HG03280 (cell line): ENCODE results near the gene CNTNAP2.

Experiments used
- ATAC-seq: cut with Tn5 transposase; IDR thresholded peaks from one replicate; pipeline ENCODE4 v1.9.1; 2021; ENCODE audit warnings: mild to moderate bottlenecking, moderate library complexity; ENCODE audit not compliant: unreplicated experiment

CNTNAP2 gene

GRCh38 chr7:146116521-146117222, at the start of gene CNTNAP2:
Gene CNTNAP2, plus strand, starts transcription at chr7:146116801. Its CDS starts 76 bp downstream, at chr7:146116877.
- ATAC-seq, result no peak

DNA sequence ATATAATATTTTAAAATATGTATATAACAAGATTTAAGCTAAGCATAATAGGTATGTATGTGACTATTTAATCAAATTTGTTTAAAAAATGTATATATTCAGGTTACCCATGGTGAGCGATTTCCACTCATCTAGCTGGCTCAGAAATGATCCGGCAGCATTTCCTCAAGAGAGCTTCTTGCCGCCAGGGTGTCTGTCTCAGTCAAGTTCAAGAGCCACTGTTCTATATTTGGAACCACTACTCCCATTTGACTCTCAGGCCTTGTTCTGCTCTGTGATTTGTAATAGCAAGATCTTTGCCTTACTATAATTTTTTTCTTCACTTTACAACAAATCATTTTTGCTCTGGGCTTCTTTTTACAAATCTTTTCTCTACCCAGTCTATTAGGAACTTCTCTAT, 48.7 kb upstream of the CNTNAP2 start:
- ATAC-seq, result no peak

GRCh38 chr7:146074195-146074765, 42.3 kb upstream of the CNTNAP2 start:
- ATAC-seq, result no peak

- ATAC-seq, result no peak
Measured at GRCh38 chr7:146076344-146076743, 40.3 kb upstream of the CNTNAP2 start.

DNA sequence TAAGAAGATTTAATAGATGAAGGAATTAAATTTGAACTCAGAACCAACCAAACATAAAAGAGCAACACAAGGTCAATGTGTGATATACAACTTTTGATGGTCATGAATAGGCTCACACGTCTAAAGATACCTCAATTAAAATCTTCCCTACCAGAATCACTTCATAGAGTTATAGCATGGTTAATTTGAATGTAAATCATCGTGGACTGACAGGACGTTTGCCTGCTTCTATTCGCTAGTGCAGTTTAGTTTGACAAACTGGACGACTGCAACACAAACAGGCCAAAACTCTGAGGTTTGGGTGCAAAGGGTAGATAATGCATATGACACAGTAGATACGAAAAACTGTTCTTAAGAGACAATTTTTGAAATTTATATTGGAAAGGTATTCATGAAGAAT, 32.5 kb upstream of the CNTNAP2 start:
- no peak for ATAC-seq

GRCh38 chr7:146090023-146090645, 26.5 kb upstream of the CNTNAP2 start:
- no peak for ATAC-seq

DNA sequence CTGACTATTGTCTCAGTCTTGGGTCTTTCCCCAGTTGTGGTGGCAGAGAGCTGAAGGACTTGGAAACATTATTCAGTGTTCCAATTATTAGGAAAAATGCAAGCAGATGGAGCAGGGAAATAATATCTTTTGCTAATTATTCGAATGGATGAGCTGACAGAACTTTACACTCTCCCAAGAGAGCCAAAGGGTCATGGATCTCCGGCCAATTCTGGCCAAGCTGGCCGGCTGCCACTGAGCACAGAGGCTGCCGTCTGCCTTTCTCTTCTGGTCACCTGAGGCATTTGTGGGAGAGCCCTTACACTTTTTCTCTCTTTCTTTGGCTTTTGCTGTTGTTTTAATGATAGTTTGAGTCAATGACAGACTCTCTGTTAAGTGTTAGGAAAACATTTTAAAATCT, 22.2 kb upstream of the CNTNAP2 start:
- no peak for ATAC-seq

- no peak for ATAC-seq
Measured at GRCh38 chr7:146096994-146097393, 19.6 kb upstream of the CNTNAP2 start.

DNA sequence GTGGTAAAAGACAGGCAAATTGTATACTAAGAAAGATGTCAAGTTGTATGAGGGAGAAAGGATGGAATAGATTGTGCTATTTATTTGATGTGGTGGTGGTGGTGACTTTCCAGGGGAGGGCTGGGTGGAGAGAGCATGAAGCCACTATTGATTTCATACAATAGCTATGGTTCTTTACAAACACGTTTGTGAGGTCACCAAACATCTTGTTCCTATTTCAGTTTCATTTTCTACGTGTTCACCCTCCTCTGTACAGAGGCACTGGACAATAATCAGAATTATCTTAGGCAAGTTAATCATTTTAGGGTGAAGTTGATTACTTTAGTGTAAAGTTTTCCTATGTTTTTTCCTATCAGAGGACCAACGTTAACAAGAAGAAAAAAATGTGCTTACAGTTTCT, 10.3 kb upstream of the CNTNAP2 start:
- no peak for ATAC-seq

DNA sequence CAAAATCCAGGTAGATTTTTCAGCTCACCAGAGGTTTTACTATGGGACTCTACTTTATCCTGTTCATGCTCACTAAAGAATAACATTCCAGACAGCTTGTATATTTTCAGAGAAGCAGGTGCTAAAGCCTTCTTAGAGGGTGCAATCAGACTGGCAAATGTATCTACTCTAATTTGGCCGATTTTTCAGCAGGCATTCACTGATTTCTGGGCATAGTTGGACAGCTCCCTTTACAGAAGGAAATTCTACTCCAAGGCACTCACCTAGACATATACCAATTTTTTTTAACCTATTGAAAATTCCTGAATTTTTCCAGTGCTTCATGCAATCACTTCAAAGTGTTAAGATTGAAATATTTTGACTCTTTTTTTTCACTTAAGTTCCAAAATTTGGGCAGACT, 3.8 kb upstream of the CNTNAP2 start:
- ATAC-seq, result no peak

- ATAC-seq, result no peak
Measured at GRCh38 chr7:146115548-146115850, 1.1 kb upstream of the CNTNAP2 start.

- no peak for ATAC-seq
Measured at GRCh38 chr7:146115851-146116520, 615 bp upstream of the CNTNAP2 start.

DNA sequence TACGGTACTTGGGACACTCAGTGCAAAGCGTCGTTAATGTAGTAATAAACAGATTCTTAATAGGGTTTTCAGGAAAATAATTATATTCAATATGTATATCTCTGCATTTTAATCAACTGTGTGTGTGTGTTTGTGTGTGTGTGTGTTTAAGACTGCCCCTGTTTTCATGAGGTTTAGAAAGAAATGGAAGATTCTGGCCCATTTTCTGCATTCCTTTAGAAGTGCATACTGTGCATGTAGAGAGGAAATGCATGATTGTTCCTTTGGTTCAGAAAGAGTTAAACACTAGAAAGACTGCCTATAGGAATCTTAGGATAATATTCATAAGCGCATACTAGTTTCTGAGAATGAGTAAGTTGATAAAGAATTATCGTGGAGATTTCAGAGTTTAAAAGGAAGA, 975 bp downstream of the CNTNAP2 start:
- ATAC-seq, result no peak

- ATAC-seq, result no peak
Measured at GRCh38 chr7:146119002-146119401, 2.4 kb downstream of the CNTNAP2 start.

GRCh38 chr7:146123715-146124114, 7.1 kb downstream of the CNTNAP2 start:
- no peak for ATAC-seq

DNA sequence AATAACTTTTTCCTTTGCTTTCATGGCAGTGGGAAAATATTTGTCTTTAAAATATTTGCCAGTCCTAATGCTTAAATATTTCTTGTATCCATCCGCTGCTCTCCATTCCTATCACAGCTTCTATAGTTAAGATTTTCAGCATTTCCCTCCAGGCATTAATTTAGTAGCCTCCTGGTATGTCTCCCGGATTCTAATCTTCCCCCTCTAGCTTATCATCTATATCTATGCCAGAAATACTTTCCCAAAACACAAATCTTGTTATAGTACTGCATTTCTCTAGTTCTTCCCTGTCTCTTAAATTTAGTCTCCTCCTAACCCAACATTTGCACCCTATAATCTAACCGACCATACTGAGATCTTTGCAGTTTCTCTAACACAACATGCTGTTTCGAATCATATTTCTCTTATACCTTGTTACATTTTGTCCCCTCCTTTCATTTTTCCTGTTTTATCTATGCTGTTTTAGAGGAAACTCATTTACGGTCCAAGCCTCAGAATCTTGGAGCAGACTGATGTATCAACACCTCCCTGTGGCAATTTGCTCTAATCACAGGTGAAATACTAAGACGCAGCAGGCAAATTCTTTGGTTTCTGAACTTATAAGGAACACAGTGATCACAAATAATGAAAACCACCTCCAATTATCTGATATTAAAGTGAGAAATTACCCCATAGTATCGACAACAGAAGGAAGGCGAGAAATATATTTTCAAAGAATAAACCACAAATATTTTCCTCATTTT, 10.3 kb downstream of the CNTNAP2 start:
- no peak for ATAC-seq

DNA sequence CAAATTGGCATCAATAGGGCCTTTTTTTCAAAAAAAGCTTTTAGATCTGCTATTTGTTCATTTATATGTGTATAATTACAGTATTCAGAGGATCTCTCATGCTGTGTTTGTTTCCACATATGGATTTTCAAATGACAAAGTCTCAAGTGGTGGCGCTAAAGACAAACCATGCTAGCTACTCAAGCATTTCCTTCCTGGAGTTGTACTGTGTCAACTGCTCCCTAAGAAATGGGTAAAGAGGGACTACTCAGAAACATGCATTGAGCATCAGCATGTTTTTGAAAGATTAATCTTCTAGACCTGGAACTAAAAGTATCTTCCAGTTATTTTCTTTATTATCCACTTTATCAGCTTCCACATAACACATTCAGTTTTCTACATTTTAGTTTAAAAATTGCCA, 12.7 kb downstream of the CNTNAP2 start:
- no peak for ATAC-seq

DNA sequence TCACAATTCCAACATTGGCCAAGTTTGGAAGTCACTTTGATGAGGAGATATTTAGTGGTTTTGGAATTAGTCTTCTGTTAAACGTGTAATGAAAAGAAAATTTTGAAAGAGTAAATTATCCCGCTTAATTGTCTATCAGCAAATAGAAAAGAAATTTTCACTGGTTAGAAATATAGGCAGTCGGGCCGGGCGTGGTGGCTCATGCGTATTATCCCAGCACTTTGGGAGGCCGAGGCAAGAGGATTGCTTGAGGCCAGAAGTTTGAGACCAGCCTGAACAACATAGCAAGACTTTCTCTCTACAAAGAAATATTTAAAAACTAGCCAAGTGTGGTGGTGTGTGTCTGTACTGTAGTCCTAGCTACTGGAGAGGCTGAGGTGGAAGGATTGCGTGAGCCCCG, 13.4 kb downstream of the CNTNAP2 start:
- no peak for ATAC-seq

DNA sequence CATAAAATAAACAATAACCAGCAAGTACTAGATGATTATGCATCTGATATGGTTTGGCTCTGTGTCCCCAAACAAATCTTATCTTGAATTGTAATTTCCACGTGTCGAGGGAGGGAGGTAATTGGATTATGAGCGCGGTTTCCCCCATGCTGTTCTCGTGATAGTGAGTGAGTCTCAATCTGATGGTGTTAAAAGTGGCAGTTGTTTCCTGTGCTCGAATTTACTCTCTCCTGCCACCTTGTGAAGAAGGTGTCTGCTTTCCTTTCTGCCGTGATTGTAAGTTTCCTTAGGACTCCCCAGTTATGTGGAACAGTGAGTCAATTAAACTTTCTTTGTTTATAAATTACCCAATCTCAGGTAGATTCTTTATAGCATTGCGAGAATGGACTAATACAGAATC, 15.1 kb downstream of the CNTNAP2 start:
- no peak for ATAC-seq

- ATAC-seq, result no peak
Measured at GRCh38 chr7:146136357-146136875, 19.8 kb downstream of the CNTNAP2 start.

DNA sequence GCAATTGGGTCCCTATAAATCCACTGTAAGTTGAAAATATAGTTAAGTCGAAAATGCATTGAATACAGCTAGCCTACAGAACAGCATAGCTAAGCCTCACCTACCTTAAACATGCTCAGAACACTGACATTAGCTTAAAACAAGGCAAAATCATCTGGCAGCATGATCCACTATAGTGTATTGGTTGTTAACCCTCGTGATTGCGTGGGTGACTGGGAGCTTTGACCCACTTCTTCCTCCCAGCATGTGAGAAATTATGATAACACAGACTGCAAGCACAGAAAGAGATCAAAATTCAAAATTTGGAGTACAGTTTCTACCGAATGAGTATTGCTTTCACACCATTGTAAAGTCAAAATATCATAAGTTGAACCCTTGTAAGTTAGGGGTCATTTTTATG, 22.3 kb downstream of the CNTNAP2 start:
- ATAC-seq, result no peak
